ENCODE results near the gene CTDP1.

Gene CTDP1

GRCh38 chr18:79694895-79695213 is 15.3 kb downstream of the CTDP1 start:
- no peak for TF ChIP-seq CTCF (conservative IDR thresholded peaks at IDR 0.05; ENCODE audit: low read length)
- no peak for TF ChIP-seq EZH2phosphoT487 (IDR thresholded peaks at IDR 0.05; ENCODE audit: borderline replicate concordance)
- Histone ChIP-seq H3K4me2 (ENCODE audit: low read depth, low read length, poor library complexity, severe bottlenecking) (no peak overlapping the region), H3K4me3 (ENCODE audit: low read length, poor library complexity, severe bottlenecking) (no peak overlapping the region), H3K9me2 (replicated peaks; ENCODE audit: low read depth, low read length) (no peaks in the 10 kb centered on the region), H2AFZ (ENCODE audit: low read length) (no peak overlapping the region), H3K9ac (ENCODE audit: low read depth, low read length, poor library complexity, severe bottlenecking) (no peak overlapping the region), H3K27me3 (ENCODE audit: insufficient read depth, low read length, poor library complexity, severe bottlenecking) (no peaks in the 10 kb centered on the region), H3K36me3 (ENCODE audit: insufficient read depth, low read length) (peaks cover 42% of the 10 kb centered on the region; the same call in 1 of the 2 replicates), H3K9me3 (ENCODE audit: insufficient read depth, low read depth, low read length) (no peaks in the 10 kb centered on the region), H3F3A (ENCODE audit: low read depth) (no peaks in the 10 kb centered on the region), H3K4me1 (ENCODE audit: insufficient read depth, low read length, poor library complexity, severe bottlenecking) (no peaks in the 10 kb centered on the region), H3K79me2 (ENCODE audit: insufficient read depth, low read length) (peaks cover 35% of the 10 kb centered on the region), H4K20me1 (ENCODE audit: insufficient read depth, low read length, poor library complexity, severe bottlenecking) (peaks cover 13% of the 10 kb centered on the region)

- Histone ChIP-seq H3K4me2 (ENCODE audit: low read depth, low read length, poor library complexity, severe bottlenecking) (no peak overlapping the region), H3K9me2 (replicated peaks; ENCODE audit: low read depth, low read length) (no peaks in the 10 kb centered on the region), H3K4me1 (ENCODE audit: insufficient read depth, low read length, poor library complexity, severe bottlenecking) (no peaks in the 10 kb centered on the region), H3K9me3 (ENCODE audit: insufficient read depth, low read depth, low read length) (no peaks in the 10 kb centered on the region), H3K9ac (ENCODE audit: low read depth, low read length, poor library complexity, severe bottlenecking) (no peak overlapping the region), H3K79me2 (ENCODE audit: insufficient read depth, low read length) (peaks cover 31% of the 10 kb centered on the region), H3K27me3 (ENCODE audit: insufficient read depth, low read length, poor library complexity, severe bottlenecking) (no peaks in the 10 kb centered on the region), H3K36me3 (ENCODE audit: insufficient read depth, low read length) (peaks cover 46% of the 10 kb centered on the region; the same call in 1 of the 2 replicates), H4K20me1 (ENCODE audit: insufficient read depth, low read length, poor library complexity, severe bottlenecking) (peaks cover 13% of the 10 kb centered on the region), H3F3A (ENCODE audit: low read depth) (no peaks in the 10 kb centered on the region), H2AFZ (ENCODE audit: low read length) (no peak overlapping the region), H3K4me3 (ENCODE audit: low read length, poor library complexity, severe bottlenecking) (no peak overlapping the region)
- TF ChIP-seq CTCF (conservative IDR thresholded peaks at IDR 0.05; ENCODE audit: low read length) (no peak), EZH2phosphoT487 (IDR thresholded peaks at IDR 0.05; ENCODE audit: borderline replicate concordance) (no peak)
Measured at GRCh38 chr18:79695269-79695668, 15.7 kb downstream of the CTDP1 start.

- H3K9ac ChIP-seq (ENCODE audit: low read depth, low read length, poor library complexity, severe bottlenecking): no peak overlapping the region
- peaks cover 6% of the 10 kb centered on the region for H4K20me1 ChIP-seq (ENCODE audit: insufficient read depth, low read length, poor library complexity, severe bottlenecking)
- H3K79me2 ChIP-seq (ENCODE audit: insufficient read depth, low read length): peaks cover 22% of the 10 kb centered on the region
Measured at GRCh38 chr18:79695856-79696850, 16.6 kb downstream of the CTDP1 start.

More at GRCh38 chr18:79695856-79696850, 16.6 kb downstream of the CTDP1 start:
- Histone ChIP-seq H3F3A (ENCODE audit: low read depth) (no peaks in the 10 kb centered on the region), H3K4me2 (ENCODE audit: low read depth, low read length, poor library complexity, severe bottlenecking) (no peak overlapping the region), H3K36me3 (ENCODE audit: insufficient read depth, low read length) (peaks cover 54% of the 10 kb centered on the region; the same call in 1 of the 2 replicates), H3K9me2 (replicated peaks; ENCODE audit: low read depth, low read length) (no peaks in the 10 kb centered on the region), H3K4me3 (ENCODE audit: low read length, poor library complexity, severe bottlenecking) (no peak overlapping the region), H2AFZ (ENCODE audit: low read length) (no peak overlapping the region), H3K4me1 (ENCODE audit: insufficient read depth, low read length, poor library complexity, severe bottlenecking) (no peaks in the 10 kb centered on the region), H3K9me3 (ENCODE audit: insufficient read depth, low read depth, low read length) (no peaks in the 10 kb centered on the region), H3K27me3 (ENCODE audit: insufficient read depth, low read length, poor library complexity, severe bottlenecking) (no peaks in the 10 kb centered on the region)
- TF ChIP-seq EZH2phosphoT487 (IDR thresholded peaks at IDR 0.05; ENCODE audit: borderline replicate concordance) (no peak), CTCF (conservative IDR thresholded peaks at IDR 0.05; ENCODE audit: low read length) (no peak)

All from Loucy (cell line).